Smooth muscle cell (in vitro differentiated cells): ENCODE data around the gene STC2. TPM values are rescaled to one million over a fixed set of nuclear protein-coding genes. Genes with fewer than 3 reads are reported as not detected.

Experiments
- DNase-seq: peaks from one replicate; lab custom pipeline; 2025; ENCODE audit not compliant: unreplicated experiment; lab: John Stamatoyannopoulos, UW
- H2AFZ ChIP-seq: fragments of 200-600 bp; sonication (generic); 2 replicates; pipeline ENCODE4 v1.6.0; 2016; ENCODE audit warnings: antibody characterized with exemption, low read depth, mild to moderate bottlenecking
- H3F3A ChIP-seq: fragments of 200-600 bp; sonication (generic); 2 replicates; pipeline ENCODE4 v1.6.0; 2017; ENCODE audit warnings: antibody characterized with exemption, low read depth
- H3K27ac ChIP-seq: fragments of 200-600 bp; sonication (generic); 2 replicates; pipeline ENCODE4 v1.5.1; 2016; ENCODE audit warnings: low read depth, mild to moderate bottlenecking
- H3K27me3 ChIP-seq: fragments of 200-600 bp; sonication (generic); 2 replicates; pipeline ENCODE4 v1.6.1; 2016; ENCODE audit warnings: low read depth, mild to moderate bottlenecking
- H3K36me3 ChIP-seq: fragments of 200-600 bp; sonication (generic); 2 replicates; pipeline ENCODE4 v1.5.1; 2016; ENCODE audit warnings: low read depth
- H3K4me1 ChIP-seq: fragments of 200-600 bp; sonication (generic); 2 replicates; pipeline ENCODE4 v1.5.1; 2016; ENCODE audit warnings: low read depth
- H3K4me2 ChIP-seq: fragments of 200-600 bp; sonication (generic); 2 replicates; pipeline ENCODE4 v1.6.0; 2016; ENCODE audit warnings: mild to moderate bottlenecking
- H3K4me3 ChIP-seq: fragments of 200-600 bp; sonication (generic); 2 replicates; pipeline ENCODE4 v1.5.1; 2016; ENCODE audit warnings: mild to moderate bottlenecking
- H3K79me2 ChIP-seq: fragments of 200-600 bp; sonication (generic); 2 replicates; pipeline ENCODE4 v1.6.0; 2016; ENCODE audit warnings: low read depth, mild to moderate bottlenecking
- H3K9ac ChIP-seq: fragments of 200-600 bp; sonication (generic); 2 replicates; pipeline ENCODE4 v1.6.0; 2016; ENCODE audit warnings: low read depth
- H3K9me3 ChIP-seq: fragments of 200-600 bp; sonication (generic); replicated peaks from 2 replicates; pipeline ENCODE4 v1.5.1; 2016; ENCODE audit warnings: low read depth
- H4K20me1 ChIP-seq: fragments of 200-600 bp; sonication (generic); 2 replicates; pipeline ENCODE4 v1.6.0; 2016; ENCODE audit warnings: low read depth
- WGBS: methylation state at CpG from one replicate; pipeline ENCODE4 v1.1.7; 2016; ENCODE audit warnings: low lambda C conversion rate; 5-methylcytosine and 5-hydroxymethylcytosine counted together
- polyA plus RNA-seq: library from polyadenylated mRNA; unstranded; fragments of >200 nt; fragmentation: Nextera tagmentation; extraction: Ambion mirVana; gene quantifications from 2 replicates; pipeline ENCODE4 v1.2.1, GENCODE V29; 2016
- total RNA-seq: library from RNA; depleted of rRNA; stranded (reverse); fragments of >200 nt; gene quantifications from 2 replicates; pipeline ENCODE4 v1.2.3, GENCODE V29; 2014
- TF ChIP-seq, protein P1 (sequence below): fragments of 200-600 bp; sonication (generic); IDR thresholded peaks from 2 replicates; pipeline ENCODE4 v1.5.1; 2017; ENCODE audit warnings: borderline replicate concordance, mild to moderate bottlenecking, antibody characterized with exemption; ENCODE audit not compliant: insufficient read depth, poor library complexity, severe bottlenecking

The STC2 gene
- total and polyA plus RNA-seq, 2 experiments from 2014 or later, result 54.3 to 75.4 TPM

DNA sequence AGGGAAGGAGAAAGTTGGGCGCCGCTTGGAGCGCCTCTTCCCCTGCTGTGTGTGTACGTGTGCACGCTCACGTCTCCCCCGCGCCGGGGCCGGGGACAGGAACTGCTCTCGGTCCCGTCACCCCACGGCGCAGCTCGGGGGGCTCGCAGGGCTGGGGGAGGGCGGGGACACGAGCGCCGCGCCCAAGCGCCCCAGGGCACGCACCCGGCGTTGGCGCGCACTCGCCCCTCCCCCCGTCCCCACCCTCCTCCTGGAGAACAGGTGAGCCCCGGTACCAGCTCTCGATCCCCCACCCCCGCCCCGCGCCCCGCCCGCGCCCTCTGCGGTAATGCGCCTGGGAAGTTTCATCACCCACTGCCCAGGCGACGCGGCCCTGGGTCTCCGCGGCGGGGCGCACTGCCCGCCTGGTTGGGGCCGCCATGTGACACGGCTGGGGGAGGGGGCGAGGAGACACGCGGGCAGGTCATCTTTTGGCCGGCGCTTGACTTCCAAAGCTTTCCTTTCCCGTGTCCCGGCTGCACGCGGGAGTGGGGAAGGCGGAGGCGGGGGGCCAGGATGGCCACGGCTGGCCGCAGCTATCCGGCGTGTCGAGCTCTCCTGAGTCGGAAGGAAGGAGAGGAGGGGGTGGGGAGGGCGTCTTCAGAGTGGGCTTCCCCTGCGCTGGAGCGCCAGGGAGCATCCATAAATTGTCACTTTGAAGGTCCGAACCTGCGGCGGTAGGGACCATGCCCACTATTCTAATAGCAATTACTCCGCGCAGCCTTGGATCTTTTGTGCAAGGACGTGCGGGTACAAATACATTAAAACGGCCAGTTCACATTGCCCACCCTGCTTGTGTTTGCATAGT lies 1.5 kb upstream of the STC2 start:
- TF ChIP-seq, protein P1, sequence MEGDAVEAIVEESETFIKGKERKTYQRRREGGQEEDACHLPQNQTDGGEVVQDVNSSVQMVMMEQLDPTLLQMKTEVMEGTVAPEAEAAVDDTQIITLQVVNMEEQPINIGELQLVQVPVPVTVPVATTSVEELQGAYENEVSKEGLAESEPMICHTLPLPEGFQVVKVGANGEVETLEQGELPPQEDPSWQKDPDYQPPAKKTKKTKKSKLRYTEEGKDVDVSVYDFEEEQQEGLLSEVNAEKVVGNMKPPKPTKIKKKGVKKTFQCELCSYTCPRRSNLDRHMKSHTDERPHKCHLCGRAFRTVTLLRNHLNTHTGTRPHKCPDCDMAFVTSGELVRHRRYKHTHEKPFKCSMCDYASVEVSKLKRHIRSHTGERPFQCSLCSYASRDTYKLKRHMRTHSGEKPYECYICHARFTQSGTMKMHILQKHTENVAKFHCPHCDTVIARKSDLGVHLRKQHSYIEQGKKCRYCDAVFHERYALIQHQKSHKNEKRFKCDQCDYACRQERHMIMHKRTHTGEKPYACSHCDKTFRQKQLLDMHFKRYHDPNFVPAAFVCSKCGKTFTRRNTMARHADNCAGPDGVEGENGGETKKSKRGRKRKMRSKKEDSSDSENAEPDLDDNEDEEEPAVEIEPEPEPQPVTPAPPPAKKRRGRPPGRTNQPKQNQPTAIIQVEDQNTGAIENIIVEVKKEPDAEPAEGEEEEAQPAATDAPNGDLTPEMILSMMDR, result peak; percentile 6
- Histone ChIP-seq H3K9ac (peak overlapping the region; percentile 78), H3K4me2 (peak overlapping the region; percentile 92), H3K4me1 (peaks cover 22% of the 10 kb centered on the region), H3K36me3 (no peaks in the 10 kb centered on the region), H3K27me3 (no peaks in the 10 kb centered on the region), H3K9me3 (no peaks in the 10 kb centered on the region), H3K79me2 (peaks cover 32% of the 10 kb centered on the region), H3K27ac (peak overlapping the region; percentile 86), H4K20me1 (peaks cover 12% of the 10 kb centered on the region), H3K4me3 (peak overlapping the region; percentile 56), H3F3A (peaks cover 11% of the 10 kb centered on the region), H2AFZ (peak overlapping the region; percentile 72)
- peak; percentile 37 for DNase-seq
- whole genome bisulfite sequencing, result 8% methylated on average over 41 of the region's 77 CpGs

DNA sequence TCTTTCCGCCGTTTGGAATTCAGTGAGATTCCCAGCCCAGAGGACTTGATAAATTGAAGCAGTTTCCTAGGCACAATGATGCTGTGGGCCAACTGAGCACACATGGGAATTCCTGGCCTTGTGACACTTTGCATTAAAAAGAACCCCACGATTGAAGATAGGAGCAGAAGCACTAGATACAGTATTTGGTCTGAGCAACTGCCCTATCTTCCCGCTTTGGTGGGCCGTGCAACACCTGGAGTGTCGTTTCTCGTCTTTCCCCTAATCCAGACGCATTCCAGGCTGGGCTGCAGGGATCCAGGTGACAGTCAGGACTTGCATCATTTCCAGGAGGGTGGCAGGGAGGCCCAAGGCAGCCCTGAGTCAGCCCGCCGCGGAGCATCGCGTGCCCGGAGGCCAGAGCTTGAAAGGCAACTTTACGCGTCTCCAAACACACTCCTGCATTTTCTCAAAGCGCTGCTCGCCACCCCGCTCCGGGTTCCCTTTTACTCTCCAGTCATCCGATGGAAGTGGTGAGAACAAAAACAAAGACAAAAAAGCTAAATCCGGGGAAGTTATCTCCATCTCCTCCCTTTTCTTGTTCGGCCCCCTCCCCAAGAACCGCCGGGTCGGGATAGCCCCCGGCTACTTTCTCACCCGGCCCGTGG lies 753 bp upstream of the STC2 start:
- Histone ChIP-seq H3K27me3 (no peaks in the 10 kb centered on the region), H4K20me1 (peaks cover 17% of the 10 kb centered on the region), H3K79me2 (peaks cover 32% of the 10 kb centered on the region), H3F3A (peaks cover 11% of the 10 kb centered on the region), H2AFZ (peak overlapping the region; percentile 72), H3K4me1 (peaks cover 23% of the 10 kb centered on the region), H3K4me3 (peak overlapping the region; percentile 56), H3K36me3 (no peaks in the 10 kb centered on the region), H3K9ac (peak overlapping the region; percentile 78), H3K9me3 (no peaks in the 10 kb centered on the region), H3K27ac (peak overlapping the region; percentile 86), H3K4me2 (peak overlapping the region; percentile 92)
- peak; percentile 65 for DNase-seq
- WGBS, result under 1% methylated on average over 29 of the region's 29 CpGs
- TF ChIP-seq, protein P1, result no peak

DNA sequence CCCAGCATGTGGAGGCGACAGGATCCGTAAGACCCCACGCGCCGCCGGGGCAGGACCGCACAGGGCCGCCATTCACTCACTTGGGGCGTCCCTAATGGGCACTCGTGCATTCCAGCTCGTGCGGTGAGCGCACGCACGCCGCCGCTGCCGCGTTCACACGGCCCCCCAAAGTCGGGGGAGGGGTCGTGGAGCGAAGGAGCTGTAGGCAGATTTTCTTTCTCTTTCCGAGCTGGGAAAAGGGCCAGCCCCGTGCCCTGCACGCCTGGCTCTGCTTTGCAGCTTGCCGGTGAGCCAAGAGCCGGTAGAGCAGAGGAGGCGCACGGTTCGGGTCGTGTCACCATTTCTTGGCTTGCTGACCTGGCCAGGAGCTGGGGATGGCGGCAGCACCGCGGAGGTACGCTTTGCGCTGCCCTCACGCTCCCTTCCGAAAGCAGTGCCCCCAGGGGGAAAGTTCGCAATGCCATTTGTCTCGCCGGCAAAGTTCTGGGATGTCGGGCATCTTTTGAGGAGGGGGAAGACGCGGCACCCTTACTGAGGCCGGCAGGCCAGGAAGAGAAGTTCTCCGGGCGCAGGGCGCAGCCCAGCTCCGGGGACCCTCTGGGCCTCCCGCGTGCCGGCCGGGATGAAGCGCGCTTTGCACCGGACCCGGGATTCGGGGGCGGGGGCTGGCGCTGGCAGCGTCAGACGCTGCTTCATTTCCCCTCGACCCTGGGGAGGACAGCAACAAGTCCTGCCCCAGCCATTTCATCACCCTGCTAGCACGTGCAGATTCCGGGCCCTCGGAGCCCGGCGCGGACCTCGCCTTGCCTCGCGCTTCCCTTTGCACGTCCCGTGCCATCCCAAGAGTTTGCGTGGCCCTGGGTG lies 898 bp downstream of the STC2 start:
- Histone ChIP-seq H3K4me1 (peaks cover 23% of the 10 kb centered on the region), H3K79me2 (peaks cover 35% of the 10 kb centered on the region), H3K9me3 (no peaks in the 10 kb centered on the region), H3K4me3 (peak overlapping the region; percentile 56), H3K4me2 (peak overlapping the region; percentile 92), H3K27ac (peak overlapping the region; percentile 86), H3F3A (peaks cover 11% of the 10 kb centered on the region), H3K27me3 (no peaks in the 10 kb centered on the region), H3K36me3 (peaks cover under 1% of the 10 kb centered on the region), H2AFZ (no peak overlapping the region), H3K9ac (peak overlapping the region; percentile 78), H4K20me1 (peaks cover 18% of the 10 kb centered on the region)
- under 1% methylated on average over 65 of the region's 76 CpGs for WGBS
- peak; percentile 34 for DNase-seq
- TF ChIP-seq, protein P1, result no peak
